Heart left ventricle (tissue), 16 donors: ENCODE results near the gene ARID5B. TPM values are rescaled to one million over a fixed set of nuclear protein-coding genes. Genes with fewer than 3 reads are reported as not detected.
A peak's percentile ranks its signal among the peaks of the same experiment; 100 is the strongest.

Experiments used
- ATAC-seq, 4 donors: fragments of 200-7000 bp; cut with Tn5 transposase; one replicate each; pipeline ENCODE4 v1.9.1; 2020 to 2022; ENCODE audit warnings: moderate library complexity in 4 of 4, mild to moderate bottlenecking in 3 of 4, moderate number of reproducible peaks in 1 of 4
- DNase-seq, 5 donors: peaks; one replicate each; pipeline ENCODE4 v3.0.0-alpha.2; 2020
- H3K27ac ChIP-seq, 12 donors: fragments of 200-600 bp; sonication (generic) in 4 of 12; one replicate each; pipeline versions ENCODE4 v1.5.0 to v1.8.0; 2016 to 2022; ENCODE audit warnings: mild to moderate bottlenecking in 2 of 12
- H3K27me3 ChIP-seq, 9 donors: fragments of 200-600 bp; sonication (generic) in 2 of 9; one replicate each; pipeline versions ENCODE4 v1.5.1 to v1.8.0; 2016 to 2022; ENCODE audit warnings: mild to moderate bottlenecking in 3 of 9
- H3K36me3 ChIP-seq, 9 donors: fragments of 200-600 bp; sonication (generic) in 2 of 9; one replicate each; pipeline versions ENCODE4 v1.5.0 to v1.8.0; 2018 to 2022; ENCODE audit warnings: mild to moderate bottlenecking in 2 of 9
- H3K4me1 ChIP-seq, 12 donors: fragments of 200-600 bp; sonication (generic) in 4 of 12; one replicate each; pipeline versions ENCODE4 v1.5.0 to v1.8.0; 2016 to 2022; ENCODE audit warnings: mild to moderate bottlenecking in 3 of 12
- H3K4me3 ChIP-seq, 12 donors: fragments of 200-600 bp; sonication (generic) in 4 of 12; one replicate each; pipeline versions ENCODE4 v1.5.0 to v1.8.0; 2017 to 2022; ENCODE audit warnings: mild to moderate bottlenecking in 9 of 12, moderate library complexity in 4 of 12
- H3K9me3 ChIP-seq, 12 donors: fragments of 200-600 bp; sonication (generic) in 4 of 12; one replicate each; pipeline versions ENCODE4 v1.5.0 to v1.8.0; 2016 to 2022; ENCODE audit warnings: mild to moderate bottlenecking in 1 of 12
- POLR2A ChIP-seq, 2 donors: fragments of 450-650 bp; IDR thresholded peaks; one replicate each; pipeline ENCODE4 v1.6.1; 2017; ENCODE audit warnings: antibody characterized with exemption in 2 of 2, mild to moderate bottlenecking in 2 of 2, moderate library complexity in 2 of 2
- WGBS, 4 donors: extraction: QIAGEN DNeasy Blood & Tissue Kit in 2 of 4; methylation state at CpG; one replicate each; pipeline versions ENCODE4 v1.1.5 to v1.1.7; 2013 to 2018; 5-methylcytosine and 5-hydroxymethylcytosine counted together
- intact Hi-C, 10 donors: fragments of 100-400 bp; cut with DNase I; formaldehyde crosslinking; loops; one replicate each; pipeline versions ENCODE4 v1.11.1 to v1.14.2; 2022
- polyA plus RNA-seq, 2 donors: library from polyadenylated mRNA; stranded (reverse); fragments of 200-250 nt; gene quantifications; one replicate each; pipeline ENCODE4 v1.2.3, GENCODE V29; 2013
- total RNA-seq, 9 donors: library from RNA; depleted of rRNA in 2 of 9; stranded (reverse); fragments of >200 nt in 2 of 9; fragmentation: NEBNext Ultra II Directional in 3 of 9; extraction: Animal tissue kit (Norgen Biotek cat#: 25700) in 3 of 9; gene quantifications; one replicate each; pipeline versions ENCODE4 v1.1.0 to v1.2.4, GENCODE V29; 2016 to 2023
- TF ChIP-seq, protein P1 (sequence below), 12 donors: fragments of 200-600 bp; sonication (generic) in 4 of 12; IDR thresholded peaks; one replicate each; pipeline versions ENCODE4 v1.5.0 to v1.8.0; 2018 to 2022; ENCODE audit warnings: antibody characterized with exemption in 12 of 12, mild to moderate bottlenecking in 5 of 12
- donor health status: ischemic (EF 13 %, LVEDD 7.1; RV severe dilation, severe dysfunction).
- donor health status: healthy with polysubstance abuse.
- donor health status: DM: no; HTN: yes; CAD: no.
- donor health status: DM: no; HTN: no; CAD: no.
- donor health status: ischemic (EF 25% LVEDD 6.9; RV normal size, moderate dysfunction).
- donor health status: ischemic (EF 25% LVEDD 5.7; RV mildly dilated, moderate dysfunction).
- donor health status: healthy.
- donor health status: DM: yes; HTN: yes; CAD: no.
- donor health status: ischemic (EF 35%, LVEDD 5.7; RV mildly dilated, moderate dysfunction).
- donor health status: nonischemic (EF 11% LVEDD 7.7; RV severe dilation, severe dysfunction).
- donor health status: DM: yes; HTN: yes; CAD: no.
- donor health status: PGD.
- donor health status: ischemic (EF 29% LVEDD 5.4; RV normal size, mild dysfunction).
- donor health status: nonischemic (EF 23%, LVEDD 6.1; RV moderate dilation, normal function).

ARID5B gene
- total and polyA plus RNA-seq, 11 donors = 4.5 to 45.5 (median 26.6) TPM

GRCh38 chr10:61888744-61889143, 12.8 kb upstream of the ARID5B start:
- no peak for ATAC-seq
- DNase-seq = no peak
- intact Hi-C loops = no loop called here
- H3K27me3 ChIP-seq = no peaks in the 10 kb centered on the region
- H3K9me3 ChIP-seq = no peaks in the 10 kb centered on the region
- H3K27ac ChIP-seq = no peak overlapping the region
- no peak overlapping the region for H3K4me3 ChIP-seq
- no peak for TF ChIP-seq POLR2A (IDR thresholded peaks at IDR 0.05)
- TF ChIP-seq, protein P1, sequence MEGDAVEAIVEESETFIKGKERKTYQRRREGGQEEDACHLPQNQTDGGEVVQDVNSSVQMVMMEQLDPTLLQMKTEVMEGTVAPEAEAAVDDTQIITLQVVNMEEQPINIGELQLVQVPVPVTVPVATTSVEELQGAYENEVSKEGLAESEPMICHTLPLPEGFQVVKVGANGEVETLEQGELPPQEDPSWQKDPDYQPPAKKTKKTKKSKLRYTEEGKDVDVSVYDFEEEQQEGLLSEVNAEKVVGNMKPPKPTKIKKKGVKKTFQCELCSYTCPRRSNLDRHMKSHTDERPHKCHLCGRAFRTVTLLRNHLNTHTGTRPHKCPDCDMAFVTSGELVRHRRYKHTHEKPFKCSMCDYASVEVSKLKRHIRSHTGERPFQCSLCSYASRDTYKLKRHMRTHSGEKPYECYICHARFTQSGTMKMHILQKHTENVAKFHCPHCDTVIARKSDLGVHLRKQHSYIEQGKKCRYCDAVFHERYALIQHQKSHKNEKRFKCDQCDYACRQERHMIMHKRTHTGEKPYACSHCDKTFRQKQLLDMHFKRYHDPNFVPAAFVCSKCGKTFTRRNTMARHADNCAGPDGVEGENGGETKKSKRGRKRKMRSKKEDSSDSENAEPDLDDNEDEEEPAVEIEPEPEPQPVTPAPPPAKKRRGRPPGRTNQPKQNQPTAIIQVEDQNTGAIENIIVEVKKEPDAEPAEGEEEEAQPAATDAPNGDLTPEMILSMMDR (IDR thresholded peaks at IDR 0.05) = no peak
- H3K36me3 ChIP-seq = no peaks in the 10 kb centered on the region
- H3K4me1 ChIP-seq = peaks cover 0 to 4% (median 0%) of the 10 kb centered on the region in 12 donors
- WGBS, 4 donors = 62 to 88% (median 79%) methylated on average over 1 of the region's 1 CpG

DNA sequence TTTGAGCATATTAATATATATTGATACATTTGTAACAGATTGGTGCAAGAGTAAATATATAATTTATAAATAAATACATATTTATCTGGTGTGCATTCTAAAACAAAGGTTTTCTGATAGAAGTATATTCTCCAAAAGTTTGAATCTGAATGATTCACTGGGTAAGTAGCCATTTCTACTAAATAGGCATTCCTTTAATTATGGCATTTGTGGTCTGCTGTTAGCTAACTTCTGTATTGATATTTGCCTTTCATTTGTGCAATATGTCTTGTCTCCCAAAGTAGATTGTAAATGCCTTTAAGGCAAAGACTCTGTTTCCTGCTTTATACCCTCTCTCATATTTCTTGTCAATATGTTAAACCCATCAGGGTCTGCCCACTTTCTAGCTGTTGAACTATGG, 11.1 kb upstream of the ARID5B start:
- no peak for DNase-seq
- intact Hi-C loops = loop anchor here in 1 of 10 donors (10.0 kb wide), 1 partner anchor 144 kb away; no protein-coding TSS in a partner anchor
- ATAC-seq = no peak
- TF ChIP-seq, protein P1 (IDR thresholded peaks at IDR 0.05) = no peak
- TF ChIP-seq POLR2A (IDR thresholded peaks at IDR 0.05) = no peak
- H3K36me3 ChIP-seq = no peaks in the 10 kb centered on the region
- no peaks in the 10 kb centered on the region for H3K27me3 ChIP-seq
- H3K4me3 ChIP-seq = no peak overlapping the region
- H3K9me3 ChIP-seq = no peaks in the 10 kb centered on the region
- H3K4me1 ChIP-seq = peaks cover 0 to 4% (median 0%) of the 10 kb centered on the region in 12 donors
- no peak overlapping the region for H3K27ac ChIP-seq

- no peak overlapping the region for H3K4me3 ChIP-seq
- H3K27me3 ChIP-seq = no peaks in the 10 kb centered on the region
- no peak overlapping the region for H3K27ac ChIP-seq
- no peaks in the 10 kb centered on the region for H3K9me3 ChIP-seq
- TF ChIP-seq, protein P1 (IDR thresholded peaks at IDR 0.05) = no peak
- no peak for TF ChIP-seq POLR2A (IDR thresholded peaks at IDR 0.05)
- DNase-seq (no peak), ATAC-seq (no peak)
- 89 to 93% (median 91%) methylated on average over 5 of the region's 5 CpGs for whole genome bisulfite sequencing, 4 donors
- peaks cover 0 to 4% (median 0%) of the 10 kb centered on the region in 12 donors for H3K4me1 ChIP-seq
- no peaks in the 10 kb centered on the region for H3K36me3 ChIP-seq
- intact Hi-C loops = loop anchor here in 1 of 10 donors (10.0 kb wide), 1 partner anchor 144 kb away; no protein-coding TSS in a partner anchor
Observed at GRCh38 chr10:61890881-61891409, 10.6 kb upstream of the ARID5B start.

GRCh38 chr10:61891906-61892585, 9.5 kb upstream of the ARID5B start:
- TF ChIP-seq POLR2A (IDR thresholded peaks at IDR 0.05) = no peak
- TF ChIP-seq, protein P1 (IDR thresholded peaks at IDR 0.05) = no peak
- no peaks in the 10 kb centered on the region for H3K27me3 ChIP-seq
- H3K9me3 ChIP-seq = no peaks in the 10 kb centered on the region
- WGBS, 4 donors = 41 to 51% (median 46%) methylated on average over 5 of the region's 5 CpGs
- no peak overlapping the region for H3K27ac ChIP-seq
- H3K36me3 ChIP-seq = no peaks in the 10 kb centered on the region
- DNase-seq (no peak), ATAC-seq (peak in 2 of 4 donors; percentile 52 to 53)
- intact Hi-C loops = loop anchor here in 1 of 10 donors (10.0 kb wide), 1 partner anchor 143 kb away; no protein-coding TSS in a partner anchor
- H3K4me1 ChIP-seq = peaks cover 0 to 8% (median under 1%) of the 10 kb centered on the region in 12 donors
- H3K4me3 ChIP-seq = no peak overlapping the region
